Peyer's patch (tissue), 4 donors: ENCODE results near the gene CAMSAP3. TPM values are rescaled to one million over a fixed set of nuclear protein-coding genes. Genes with fewer than 3 reads are reported as not detected.

Source experiments
- DNase-seq, 3 donors: peaks; one replicate each; pipeline ENCODE4 v3.0.0-alpha.2; 2017 to 2019
- H3K27ac ChIP-seq, 4 donors: fragments of 200-600 bp; sonication (generic); one replicate each; pipeline ENCODE4 v1.5.1; 2016 to 2019
- H3K27me3 ChIP-seq, 2 donors: fragments of 200-600 bp; sonication (generic); one replicate each; pipeline ENCODE4 v1.5.1; 2019
- H3K36me3 ChIP-seq, 3 donors: fragments of 200-600 bp; sonication (generic); one replicate each; pipeline ENCODE4 v1.5.1; 2016 to 2019
- H3K4me1 ChIP-seq, 4 donors: fragments of 200-600 bp; sonication (generic); one replicate each; pipeline ENCODE4 v1.5.1; 2016 to 2019
- H3K4me3 ChIP-seq, 4 donors: fragments of 200-600 bp; sonication (generic); 1 replicate in 3 of 4; 2 replicates in 1 of 4; pipeline ENCODE4 v1.5.1; 2016 to 2019; ENCODE audit warnings: mild to moderate bottlenecking in 1 of 4
- H3K9me3 ChIP-seq, 4 donors: fragments of 200-600 bp; sonication (generic); one replicate each; pipeline ENCODE4 v1.5.1; 2016 to 2019; ENCODE audit warnings: mild to moderate bottlenecking in 1 of 4
- CTCF ChIP-seq, 6 experiments: fragments of 450-650 bp in 4 of 6; fragments of 200-600 bp in 2 of 6; sonication (generic) in 1 of 6; IDR thresholded peaks; one replicate each; pipeline ENCODE4 v1.5.1; 2017 to 2019; ENCODE audit warnings: antibody characterized with exemption in 6 of 6, mild to moderate bottlenecking in 3 of 6, moderate library complexity in 1 of 6
- POLR2A ChIP-seq, 2 donors: fragments of 450-650 bp; IDR thresholded peaks; one replicate each; pipeline ENCODE4 v1.5.1; 2017; ENCODE audit warnings: antibody characterized with exemption in 2 of 2, mild to moderate bottlenecking in 2 of 2, moderate library complexity in 2 of 2
- total RNA-seq, 4 donors: library from RNA; depleted of rRNA; stranded (reverse); fragments of >200 nt; gene quantifications; one replicate each; pipeline ENCODE4 v1.1.0, GENCODE V29; 2016

Gene CAMSAP3
- total RNA-seq, 4 donors from 2014 or later, result 24.8 to 71.7 (median 60.3) TPM

GRCh38 chr19:7645163-7645562, 49.5 kb downstream of the CAMSAP3 start:
- no peaks in the 10 kb centered on the region for H3K27me3 ChIP-seq
- peaks cover 0 to 44% (median 0%) of the 10 kb centered on the region in 3 donors for H3K36me3 ChIP-seq
- no peaks in the 10 kb centered on the region for H3K9me3 ChIP-seq
- no peak overlapping the region for H3K4me3 ChIP-seq
- TF ChIP-seq CTCF (IDR thresholded peaks at IDR 0.05), result no peak
- no peak for TF ChIP-seq POLR2A (IDR thresholded peaks at IDR 0.05)
- no peaks in the 10 kb centered on the region for H3K4me1 ChIP-seq
- DNase-seq, result no peak
- no peak overlapping the region for H3K27ac ChIP-seq

- Histone ChIP-seq H3K27me3 (no peaks in the 10 kb centered on the region), H3K4me3 (no peak overlapping the region), H3K4me1 (no peaks in the 10 kb centered on the region), H3K9me3 (no peaks in the 10 kb centered on the region), H3K27ac (no peak overlapping the region), H3K36me3 (peaks cover 0 to 37% (median 0%) of the 10 kb centered on the region in 3 donors)
- no peak for DNase-seq
- TF ChIP-seq POLR2A (IDR thresholded peaks at IDR 0.05) (no peak), CTCF (IDR thresholded peaks at IDR 0.05) (no peak)
These were observed 50.2 kb downstream of the CAMSAP3 start for GRCh38 chr19:7645656-7646425.

- peaks cover 0 to 35% (median 0%) of the 10 kb centered on the region in 3 donors for H3K36me3 ChIP-seq
- H3K27me3 ChIP-seq, result no peaks in the 10 kb centered on the region
- TF ChIP-seq CTCF (IDR thresholded peaks at IDR 0.05) (no peak), POLR2A (IDR thresholded peaks at IDR 0.05) (no peak)
- no peak overlapping the region for H3K4me3 ChIP-seq
- H3K9me3 ChIP-seq, result no peaks in the 10 kb centered on the region
- no peaks in the 10 kb centered on the region for H3K4me1 ChIP-seq
- DNase-seq, result no peak
- no peak overlapping the region for H3K27ac ChIP-seq
These were observed 50.7 kb downstream of the CAMSAP3 start for GRCh38 chr19:7646426-7646700.

GRCh38 chr19:7647156-7647555, 51.5 kb downstream of the CAMSAP3 start:
- Histone ChIP-seq H3K27me3 (no peaks in the 10 kb centered on the region), H3K4me3 (no peak overlapping the region), H3K9me3 (no peaks in the 10 kb centered on the region), H3K27ac (no peak overlapping the region), H3K4me1 (peaks cover 0 to 6% (median 0%) of the 10 kb centered on the region in 4 donors), H3K36me3 (peaks cover 0 to 33% (median 0%) of the 10 kb centered on the region in 3 donors)
- DNase-seq, result no peak
- TF ChIP-seq POLR2A (IDR thresholded peaks at IDR 0.05), result no peak
- no peak for TF ChIP-seq CTCF (IDR thresholded peaks at IDR 0.05)

- no peak overlapping the region for H3K4me3 ChIP-seq
- peaks cover 0 to 9% (median 0%) of the 10 kb centered on the region in 4 donors for H3K4me1 ChIP-seq
- TF ChIP-seq CTCF (IDR thresholded peaks at IDR 0.05), result no peak
- TF ChIP-seq POLR2A (IDR thresholded peaks at IDR 0.05), result no peak
- no peaks in the 10 kb centered on the region for H3K9me3 ChIP-seq
- H3K27me3 ChIP-seq, result no peaks in the 10 kb centered on the region
- H3K36me3 ChIP-seq, result peaks cover 0 to 25% (median 0%) of the 10 kb centered on the region in 3 donors
- no peak for DNase-seq
- no peak overlapping the region for H3K27ac ChIP-seq
These were observed 52.8 kb downstream of the CAMSAP3 start for GRCh38 chr19:7648265-7649014.
